GM21390 (cell line): ENCODE measurements around the gene ANKEF1.

ENCODE experiments used
- ATAC-seq: cut with Tn5 transposase; IDR thresholded peaks from one replicate; pipeline ENCODE4 v1.9.1; 2021; ENCODE audit not compliant: unreplicated experiment

ANKEF1 gene

GRCh38 chr20:10078403-10078802, 43.6 kb downstream of the ANKEF1 start:
- no peak for ATAC-seq

GRCh38 chr20:10079964-10080363, 45.2 kb downstream of the ANKEF1 start:
- no peak for ATAC-seq

- ATAC-seq = no peak
These were observed 45.8 kb downstream of the ANKEF1 start for GRCh38 chr20:10080574-10080973.

GRCh38 chr20:10089871-10090587, 55.2 kb downstream of the ANKEF1 start:
- no peak for ATAC-seq

GRCh38 chr20:10090588-10091166, 55.9 kb downstream of the ANKEF1 start:
- peak; percentile 81 for ATAC-seq

GRCh38 chr20:10093087-10093591, 58.4 kb downstream of the ANKEF1 start:
- ATAC-seq = no peak

- ATAC-seq = no peak
These were observed 59.9 kb downstream of the ANKEF1 start for GRCh38 chr20:10094566-10095173.

GRCh38 chr20:10096790-10097189, 62.0 kb downstream of the ANKEF1 start:
- ATAC-seq = no peak

- no peak for ATAC-seq
These were observed 70.3 kb downstream of the ANKEF1 start for GRCh38 chr20:10105046-10105445.
